ENCODE results near the gene PUS1. TPM values are rescaled to one million over a fixed set of nuclear protein-coding genes. Genes with fewer than 3 reads are reported as not detected.

The PUS1 gene
- total RNA-seq, 1 donor from 2014 or later = 19.6 TPM

DNA sequence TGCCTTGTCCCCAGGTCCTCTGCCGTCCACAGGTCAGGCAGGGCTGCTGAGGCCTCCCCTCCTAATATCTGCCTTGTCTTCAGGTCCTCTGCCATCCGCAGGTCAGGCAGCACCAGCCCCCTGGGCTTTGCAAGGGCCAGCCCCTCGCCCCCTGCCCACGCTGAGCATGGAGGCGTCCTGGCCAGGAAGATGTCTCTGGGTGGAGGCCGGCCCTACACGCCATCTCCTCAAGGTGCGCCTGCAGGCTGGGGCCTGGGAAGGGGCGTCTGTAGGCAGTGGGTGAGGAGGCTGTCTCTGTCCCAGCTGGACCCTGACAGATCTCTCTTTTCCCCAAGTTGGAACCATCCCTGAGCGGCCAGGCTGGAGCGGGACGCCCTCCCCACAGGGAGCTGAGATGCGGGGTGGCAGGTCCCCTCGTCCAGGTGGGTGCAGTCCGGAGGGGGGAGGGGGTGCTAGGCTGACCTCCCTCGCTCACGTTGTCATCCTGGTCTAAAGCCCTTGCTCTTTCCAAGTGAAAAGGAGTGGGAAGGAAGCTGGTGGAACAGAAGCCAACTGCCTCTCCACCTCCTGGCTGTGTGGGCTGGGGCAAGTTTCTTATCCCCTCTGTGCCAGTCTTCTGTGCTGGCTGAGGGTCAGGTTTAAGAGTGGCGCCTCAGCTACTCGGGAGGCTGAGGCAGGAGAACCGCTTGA is 13.9 kb upstream of the PUS1 start:
- DNase-seq (ENCODE audit: low spot score) (no peak), ATAC-seq (no peak)

- ATAC-seq (no peak), DNase-seq (ENCODE audit: low spot score) (no peak)
Observed at GRCh38 chr12:131915823-131916222, 13.3 kb upstream of the PUS1 start.

GRCh38 chr12:131916306-131917138 is 12.6 kb upstream of the PUS1 start:
- ATAC-seq (no peak), DNase-seq (ENCODE audit: low spot score) (no peak)

GRCh38 chr12:131917139-131917710 is 11.9 kb upstream of the PUS1 start:
- ATAC-seq (no peak), DNase-seq (ENCODE audit: low spot score) (no peak)

- ATAC-seq (no peak), DNase-seq (ENCODE audit: low spot score) (no peak)
Observed at GRCh38 chr12:131917711-131918306, 11.3 kb upstream of the PUS1 start.

DNA sequence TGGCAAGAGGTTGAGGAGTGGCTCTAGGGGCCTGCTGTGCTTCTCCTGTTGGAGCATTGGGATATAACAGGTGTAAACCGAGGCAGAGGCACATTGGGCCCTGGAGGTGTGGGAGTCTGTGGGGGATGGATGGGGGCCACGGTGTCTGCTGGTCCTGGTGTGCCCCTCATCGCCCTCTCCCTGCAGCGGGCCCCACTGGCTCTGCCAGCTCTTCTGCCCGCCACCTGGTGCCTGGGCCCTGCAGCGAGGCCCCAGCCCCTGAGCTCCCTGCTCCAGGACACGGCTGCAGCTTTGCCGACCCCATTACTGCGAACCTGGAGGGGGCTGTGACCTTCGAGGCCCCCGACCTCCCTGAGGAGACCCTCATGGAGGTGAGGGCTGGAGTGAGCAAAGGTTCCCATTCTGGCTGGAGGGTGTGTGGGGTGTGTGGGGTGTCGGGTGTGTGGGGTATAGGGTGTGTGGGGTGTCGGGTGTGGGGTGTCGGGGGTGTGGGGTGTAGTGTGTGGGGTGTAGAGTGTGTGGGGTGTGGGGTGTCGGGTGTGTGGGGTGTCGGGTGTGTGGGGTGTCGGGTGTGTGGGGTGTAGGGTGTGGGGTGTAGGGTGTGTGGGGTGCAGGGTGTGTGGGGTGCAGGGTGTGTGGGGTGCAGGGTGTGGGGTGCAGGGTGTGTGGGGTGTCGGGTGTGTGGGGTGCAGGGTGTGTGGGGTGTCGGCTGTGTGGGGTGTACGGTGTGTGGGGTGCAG is 10.6 kb upstream of the PUS1 start:
- DNase-seq (ENCODE audit: low spot score) (no peak), ATAC-seq (no peak)

- ATAC-seq (no peak), DNase-seq (ENCODE audit: low spot score) (no peak)
Observed at GRCh38 chr12:131919051-131919347, 10.1 kb upstream of the PUS1 start.

GRCh38 chr12:131919366-131920156 is 9.5 kb upstream of the PUS1 start:
- DNase-seq (ENCODE audit: low spot score) = no peak
- peak; percentile 5 for ATAC-seq

DNA sequence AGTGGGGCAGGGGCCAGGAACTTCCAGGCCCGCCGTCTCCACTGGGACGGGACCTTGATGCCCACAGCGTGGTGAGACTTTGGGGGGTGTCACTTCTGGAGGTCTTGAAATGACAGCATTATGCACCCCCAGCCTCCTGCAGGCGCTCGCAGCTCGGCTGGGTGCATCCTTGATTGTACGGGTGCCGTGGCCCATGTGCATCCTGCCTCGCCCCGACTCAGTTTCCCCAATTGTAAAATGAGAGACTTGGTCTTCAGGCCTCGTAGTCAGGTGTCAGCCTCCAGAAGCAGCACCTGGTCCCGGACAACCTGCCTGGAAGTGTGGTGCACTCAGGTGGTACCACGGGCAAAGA is 8.9 kb upstream of the PUS1 start:
- no peak for ATAC-seq
- no peak for DNase-seq (ENCODE audit: low spot score)

- ATAC-seq (no peak), DNase-seq (ENCODE audit: low spot score) (no peak)
Observed at GRCh38 chr12:131920902-131921840, 7.9 kb upstream of the PUS1 start.

- DNase-seq (ENCODE audit: low spot score) (no peak), ATAC-seq (peak; percentile 15)
Observed at GRCh38 chr12:131921866-131922769, 7.0 kb upstream of the PUS1 start.

DNA sequence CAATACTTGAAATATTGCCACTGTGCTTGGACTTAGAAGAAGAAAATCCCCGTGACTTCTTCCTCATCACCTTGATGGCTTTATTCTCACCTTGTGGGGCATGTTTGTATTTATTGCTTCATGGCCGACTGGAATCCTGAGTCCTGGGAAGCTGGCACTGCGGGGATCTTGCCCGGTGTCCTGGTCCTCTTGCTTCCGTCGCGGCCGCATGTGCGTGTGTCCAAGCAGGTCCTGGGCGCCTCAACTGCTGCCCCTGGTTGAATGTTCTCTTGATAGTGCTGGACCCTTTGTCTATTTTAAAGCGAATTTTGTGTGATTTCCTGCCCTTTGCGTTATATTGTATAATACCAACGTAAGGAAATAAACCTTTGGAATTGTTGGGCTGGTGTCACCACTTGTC is 6.3 kb upstream of the PUS1 start:
- DNase-seq (ENCODE audit: low spot score) (no peak), ATAC-seq (no peak)

DNA sequence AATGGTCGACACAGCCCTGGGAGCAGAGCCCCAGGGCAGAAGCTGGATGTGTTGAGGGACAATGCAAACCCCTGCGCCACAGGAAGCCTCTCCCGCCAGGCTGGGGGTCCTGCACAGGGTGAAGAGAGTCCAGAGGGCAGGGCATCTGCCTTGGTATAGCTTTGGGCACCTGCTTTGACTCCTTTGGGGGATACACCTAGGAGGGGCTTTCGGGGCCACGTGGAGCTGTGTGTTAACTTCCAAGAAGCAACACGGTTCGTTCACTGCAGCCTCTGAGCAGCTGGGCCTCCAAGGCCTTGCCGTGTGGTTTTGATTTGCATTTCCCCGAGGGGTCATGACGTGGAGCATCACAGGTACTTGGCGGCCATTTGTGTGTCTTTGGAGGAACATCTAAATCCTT is 5.8 kb upstream of the PUS1 start:
- no peak for ATAC-seq
- no peak for DNase-seq (ENCODE audit: low spot score)

GRCh38 chr12:131927110-131928079 is 1.7 kb upstream of the PUS1 start:
- no peak for ATAC-seq
- DNase-seq (ENCODE audit: low spot score) = no peak

- ATAC-seq (no peak), DNase-seq (ENCODE audit: low spot score) (no peak)
Observed at GRCh38 chr12:131928080-131928710, 881 bp upstream of the PUS1 start.

DNA sequence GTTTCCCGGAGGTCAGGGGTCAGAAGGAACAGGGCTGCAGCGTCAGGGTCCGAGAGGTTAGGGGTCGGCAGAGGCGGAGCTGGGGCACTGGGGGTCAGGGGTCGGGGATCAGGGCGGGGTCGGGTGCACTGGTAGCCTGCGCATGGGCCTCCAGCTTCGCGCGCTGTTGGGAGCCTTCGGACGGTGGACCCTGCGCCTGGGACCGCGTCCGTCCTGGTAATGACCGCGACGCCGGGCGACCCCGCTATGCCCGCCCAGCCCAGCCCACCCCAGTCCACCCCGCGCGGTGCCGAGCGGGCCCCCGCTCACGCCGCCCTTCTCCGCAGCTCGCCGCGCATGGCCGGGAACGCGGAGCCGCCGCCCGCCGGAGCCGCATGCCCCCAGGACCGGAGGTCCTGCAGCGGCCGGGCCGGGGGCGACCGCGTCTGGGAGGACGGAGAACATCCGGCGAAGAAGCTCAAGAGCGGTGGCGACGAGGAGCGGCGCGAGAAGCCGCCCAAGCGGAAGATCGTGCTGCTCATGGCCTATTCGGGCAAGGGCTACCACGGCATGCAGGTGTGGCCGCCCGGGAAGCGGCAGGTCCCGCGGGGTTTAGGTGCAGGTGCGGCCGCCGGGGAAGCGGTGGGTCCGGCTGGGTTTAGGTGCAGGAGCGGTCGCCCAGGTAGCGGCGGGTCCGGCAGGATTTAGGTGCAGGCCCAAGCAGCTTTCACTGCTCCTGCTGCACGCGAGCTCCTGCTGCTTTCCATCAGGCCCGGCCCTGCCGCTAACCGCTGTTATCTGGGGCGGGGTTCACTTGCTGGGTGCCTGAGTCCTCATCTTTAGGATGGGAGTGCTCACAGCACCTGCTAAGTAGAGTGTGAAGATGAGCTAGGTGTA is 743 bp downstream of the PUS1 start:
- ATAC-seq = peak; percentile 19
- DNase-seq (ENCODE audit: low spot score) = no peak

Measured in left lobe of liver (tissue), 2 donors.